GM18526 (cell line): ENCODE results near the gene FOXA2.

ENCODE experiments used
- POLR2A ChIP-seq: IDR thresholded peaks from 3 replicates; pipeline ENCODE4 v1.6.1; 2011; ENCODE audit not compliant: insufficient read length; ENCODE audit errors: extremely low read depth

The FOXA2 gene

DNA sequence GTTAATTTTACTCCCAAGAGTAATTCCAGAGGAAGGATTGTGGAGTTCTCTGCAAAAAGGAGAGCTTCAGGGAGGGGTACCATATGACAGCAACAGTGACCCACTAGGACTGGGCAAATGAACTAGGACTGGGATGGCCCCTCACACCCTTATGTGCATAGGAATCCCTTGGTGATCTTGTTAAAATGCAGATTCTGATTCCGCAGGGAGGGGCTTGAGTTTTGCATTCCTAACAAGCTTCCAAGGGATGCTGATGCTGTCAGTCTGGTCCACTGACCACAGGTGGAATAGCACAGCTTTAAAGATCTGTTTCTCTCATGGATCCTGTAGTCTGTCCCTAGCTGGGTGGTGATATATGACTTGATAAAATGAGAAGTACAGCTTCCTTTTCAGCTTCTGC lies 6.3 kb upstream of the FOXA2 start:
- no peak for TF ChIP-seq POLR2A

DNA sequence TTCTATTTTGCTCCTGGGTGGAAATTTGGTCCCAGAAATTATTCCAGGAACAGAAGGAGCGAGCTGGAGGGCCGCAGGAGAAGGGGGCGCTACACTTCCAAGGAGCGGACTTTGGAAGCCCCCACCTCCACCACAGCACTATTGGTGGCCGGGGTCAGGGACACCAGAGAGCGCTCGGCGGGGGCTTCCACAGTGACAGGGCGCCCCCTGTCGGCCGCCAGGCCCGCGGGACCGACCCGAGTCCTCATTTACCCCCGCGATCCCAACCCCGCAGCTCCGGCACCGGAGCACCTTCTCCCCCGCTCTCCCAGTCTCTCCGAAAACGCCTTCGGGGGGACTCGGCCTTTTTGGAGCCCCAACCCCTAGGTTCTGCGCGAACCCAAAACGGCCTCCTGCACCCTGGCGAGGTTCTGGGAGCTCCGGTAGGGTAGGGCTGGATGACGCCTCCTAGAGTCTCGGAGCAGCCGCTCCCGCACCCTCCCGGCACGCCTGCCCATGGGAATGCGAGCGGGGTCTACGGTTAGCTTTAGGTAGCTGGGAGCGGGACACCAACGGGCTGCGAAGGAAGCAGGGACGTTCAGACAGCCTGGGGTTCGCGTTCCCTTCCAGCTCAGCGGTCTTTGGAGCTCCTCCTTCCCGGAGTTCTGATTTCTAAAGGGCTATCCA lies 2.4 kb upstream of the FOXA2 start:
- TF ChIP-seq POLR2A: no peak

DNA sequence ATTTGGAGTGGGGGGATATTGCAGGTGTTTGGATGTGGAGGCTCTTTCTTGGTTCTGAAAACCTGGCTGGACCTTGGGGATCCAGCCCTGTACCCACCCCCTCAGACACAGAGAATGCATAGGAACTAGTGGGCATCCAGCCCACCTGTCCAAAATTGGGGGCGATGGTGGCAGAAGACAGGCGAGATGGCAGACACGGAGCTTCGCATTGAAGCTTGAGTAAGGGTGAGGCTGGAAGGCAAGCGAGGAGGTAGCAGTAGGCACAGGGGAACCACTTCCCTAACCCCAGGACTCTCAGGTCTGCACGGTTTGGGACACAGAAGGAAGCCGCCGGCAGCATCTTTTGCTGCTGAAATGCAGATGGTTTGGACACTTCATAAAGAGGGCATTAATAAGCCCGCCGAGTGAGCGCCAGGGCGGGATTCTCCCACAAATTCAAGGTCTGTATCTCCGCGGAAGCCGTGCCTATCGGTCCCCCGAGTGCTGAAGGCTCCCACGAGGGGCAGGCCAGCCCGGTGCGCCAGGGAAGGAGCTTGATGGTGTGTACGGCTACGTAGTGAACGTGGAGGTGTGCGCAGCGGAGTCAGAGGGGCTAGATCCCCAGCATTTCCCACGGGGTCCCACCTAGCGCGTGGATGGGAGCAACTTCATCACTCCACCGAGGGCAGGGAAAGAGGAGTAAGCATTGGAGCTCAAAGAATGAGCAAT lies 1.6 kb upstream of the FOXA2 start:
- TF ChIP-seq POLR2A: no peak

DNA sequence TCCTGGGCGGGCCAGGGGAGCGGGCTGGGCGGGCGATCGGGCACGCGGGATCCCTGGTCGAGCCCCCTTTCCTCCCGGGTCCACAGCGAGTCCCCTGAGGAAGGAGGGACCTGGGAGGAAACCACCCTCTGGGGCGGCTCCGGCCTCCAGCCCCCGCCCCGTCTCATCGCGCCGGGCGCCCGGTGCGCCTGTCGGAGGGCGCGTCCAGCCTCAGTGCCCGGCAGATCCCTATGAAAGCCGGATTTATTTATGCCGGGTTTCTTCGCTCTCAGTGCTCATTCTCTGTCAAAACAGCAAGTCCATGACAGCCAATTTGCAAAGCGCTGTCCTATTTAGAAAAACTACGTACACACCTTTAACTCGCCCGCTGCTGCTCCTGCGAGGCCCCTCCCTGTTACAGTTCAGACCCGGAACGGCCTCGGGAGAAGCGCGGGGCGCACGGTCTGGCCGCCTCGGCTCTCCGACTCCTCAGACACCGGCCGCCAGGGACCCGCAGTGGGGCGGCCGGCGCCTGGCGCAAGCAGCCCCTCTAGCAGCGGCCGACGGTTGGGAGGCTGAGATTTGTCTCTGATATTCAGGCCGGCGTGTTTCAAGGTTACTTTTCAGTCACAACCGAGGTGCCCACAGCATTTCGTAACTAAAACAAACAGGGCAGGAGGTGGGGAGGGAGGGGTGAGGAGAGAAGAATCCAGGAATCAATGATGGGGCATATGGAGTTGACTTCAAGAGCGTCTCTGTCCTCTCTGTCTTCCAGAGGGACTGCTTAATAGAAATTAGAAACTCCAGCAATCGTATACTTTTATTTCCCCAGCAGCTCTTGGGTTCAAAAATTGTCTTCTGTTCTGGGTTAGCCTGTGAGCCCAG lies 782 bp upstream of the FOXA2 start:
- no peak for TF ChIP-seq POLR2A

DNA sequence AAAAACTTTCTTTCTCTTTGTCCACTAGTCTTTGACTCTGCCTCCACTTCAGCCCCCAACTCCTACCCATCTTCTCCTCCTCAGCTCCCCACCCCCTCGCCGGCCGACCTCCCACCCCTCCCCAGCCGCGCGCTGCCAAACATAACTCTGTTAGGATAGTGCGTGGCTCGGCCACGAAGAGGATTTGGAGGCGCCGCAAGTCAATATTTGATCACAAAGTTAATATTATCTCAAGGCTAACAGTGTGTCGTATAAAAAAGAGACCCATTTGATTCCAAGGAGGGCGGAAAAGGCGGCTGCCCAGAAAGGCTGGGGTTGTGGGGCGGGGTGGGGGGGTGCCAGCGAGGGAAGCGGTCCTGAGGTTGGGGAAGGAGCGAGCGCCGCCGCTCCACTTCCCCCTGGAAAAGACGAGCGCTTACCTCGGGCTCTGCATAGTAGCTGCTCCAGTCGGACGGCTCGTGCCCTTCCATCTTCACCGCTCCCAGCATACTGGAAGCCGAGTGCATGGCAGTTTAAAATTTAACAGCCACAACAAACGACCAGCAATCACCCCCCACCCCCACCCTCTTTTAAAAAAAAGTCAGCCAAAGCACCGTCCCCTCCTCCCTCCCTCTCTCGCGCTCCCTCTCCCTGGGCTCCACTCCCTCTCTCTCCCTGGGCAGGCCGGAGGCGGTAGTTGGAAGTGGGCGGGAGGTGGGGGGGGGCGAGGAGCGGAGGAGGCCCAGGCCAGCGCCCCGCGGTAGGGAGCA lies 425 bp downstream of the FOXA2 start:
- no peak for TF ChIP-seq POLR2A

DNA sequence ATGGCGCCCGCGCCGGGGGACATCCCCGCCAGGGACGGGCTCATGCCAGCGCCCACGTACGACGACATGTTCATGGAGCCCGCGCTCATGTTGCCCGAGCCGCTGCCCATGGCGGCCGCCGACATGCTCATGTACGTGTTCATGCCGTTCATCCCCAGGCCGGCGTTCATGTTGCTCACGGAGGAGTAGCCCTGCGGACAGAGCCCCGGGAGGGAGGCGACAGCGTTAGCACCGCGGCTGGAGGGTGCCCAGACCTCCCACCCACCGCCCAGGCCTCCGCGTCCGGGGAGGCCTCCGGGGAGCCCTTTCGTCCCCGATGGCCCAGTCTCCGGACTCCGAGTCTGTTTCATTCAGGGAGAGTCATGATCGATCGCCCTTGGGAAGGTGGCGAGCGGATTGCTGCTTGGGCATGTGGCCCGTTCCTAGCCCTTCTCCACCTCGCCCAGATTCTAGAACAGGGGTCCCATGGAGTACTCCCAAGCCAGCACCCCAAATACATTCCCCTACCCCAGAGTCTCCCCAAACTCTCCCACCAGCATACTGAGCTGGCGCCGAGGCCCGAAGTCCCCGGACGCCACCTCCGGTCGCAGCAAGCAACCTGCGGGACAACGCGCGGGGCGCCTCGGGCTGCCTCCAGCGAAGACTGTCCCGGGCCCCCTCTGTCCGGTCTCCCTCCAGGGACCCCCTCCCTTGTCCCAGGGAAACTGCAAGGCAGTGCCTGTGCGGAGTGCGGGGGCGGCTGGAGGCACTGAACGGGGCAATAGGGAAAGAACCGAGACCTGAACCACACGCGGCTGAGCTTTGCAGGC lies 1.2 kb downstream of the FOXA2 start:
- no peak for TF ChIP-seq POLR2A

DNA sequence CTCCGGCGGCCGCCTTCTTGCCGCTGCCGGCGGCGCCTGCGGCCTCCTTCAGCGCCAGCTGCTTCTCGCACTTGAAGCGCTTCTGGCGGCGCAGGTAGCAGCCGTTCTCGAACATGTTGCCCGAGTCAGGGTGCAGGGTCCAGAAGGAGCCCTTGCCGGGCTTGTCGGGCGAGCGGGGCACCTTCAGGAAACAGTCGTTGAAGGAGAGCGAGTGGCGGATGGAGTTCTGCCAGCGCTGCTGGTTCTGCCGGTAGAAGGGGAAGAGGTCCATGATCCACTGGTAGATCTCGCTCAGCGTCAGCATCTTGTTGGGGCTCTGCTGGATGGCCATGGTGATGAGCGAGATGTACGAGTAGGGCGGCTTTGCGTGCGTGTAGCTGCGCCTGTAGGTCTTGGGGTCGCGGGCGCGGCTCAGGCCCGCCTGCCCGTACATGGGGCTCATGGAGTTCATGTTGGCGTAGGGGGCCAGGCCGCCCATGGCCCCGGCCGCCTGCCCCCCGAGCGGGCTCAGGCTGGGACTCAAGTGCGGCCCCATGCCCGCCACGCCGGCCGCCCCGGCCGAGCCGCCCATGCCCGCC lies 1.9 kb downstream of the FOXA2 start:
- no peak for TF ChIP-seq POLR2A

DNA sequence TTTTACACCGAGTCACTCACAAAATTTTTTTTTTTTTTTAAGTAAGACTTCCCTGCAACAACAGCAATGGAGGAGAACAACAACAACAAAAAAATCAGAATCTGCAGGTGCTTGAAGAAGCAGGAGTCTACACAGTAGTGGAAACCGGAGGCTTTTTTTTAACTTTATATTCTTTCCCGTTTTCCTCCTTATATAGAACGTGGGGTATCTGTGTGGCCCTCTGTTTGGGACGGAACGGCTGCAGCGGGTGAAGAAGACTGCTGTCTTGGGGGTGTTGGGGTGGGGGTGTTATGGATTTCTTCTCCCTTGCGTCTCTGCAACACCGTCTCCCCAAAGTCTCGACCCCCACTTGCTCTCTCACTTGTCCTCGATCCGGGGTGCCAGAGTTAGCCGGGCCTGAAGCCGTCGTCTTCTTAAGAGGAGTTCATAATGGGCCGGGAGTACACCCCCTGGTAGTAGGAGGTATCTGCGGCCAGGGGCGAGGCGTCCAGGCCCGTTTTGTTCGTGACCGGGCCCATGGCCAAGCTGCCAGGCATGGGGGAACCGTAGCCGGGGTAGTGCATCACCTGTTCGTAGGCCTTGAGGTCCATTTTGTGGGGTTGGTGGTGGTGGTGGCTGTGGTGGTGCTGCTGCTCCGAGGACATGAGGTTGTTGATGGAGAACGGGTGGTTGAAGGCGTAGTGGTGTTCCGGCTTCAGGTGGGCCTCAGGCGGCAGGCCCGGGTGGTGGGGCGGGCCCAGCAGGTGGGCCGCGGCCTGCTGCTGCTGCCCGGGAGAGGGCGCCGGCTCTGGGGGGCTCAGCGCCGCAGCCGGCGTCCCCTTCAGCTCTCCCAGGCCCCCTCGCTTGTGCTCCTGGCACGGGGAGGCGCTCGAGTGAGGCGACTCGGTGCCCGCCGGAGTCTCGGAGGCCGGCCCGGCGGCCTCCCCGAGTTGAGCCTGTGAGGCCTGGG lies 2.7 kb downstream of the FOXA2 start:
- no peak for TF ChIP-seq POLR2A

DNA sequence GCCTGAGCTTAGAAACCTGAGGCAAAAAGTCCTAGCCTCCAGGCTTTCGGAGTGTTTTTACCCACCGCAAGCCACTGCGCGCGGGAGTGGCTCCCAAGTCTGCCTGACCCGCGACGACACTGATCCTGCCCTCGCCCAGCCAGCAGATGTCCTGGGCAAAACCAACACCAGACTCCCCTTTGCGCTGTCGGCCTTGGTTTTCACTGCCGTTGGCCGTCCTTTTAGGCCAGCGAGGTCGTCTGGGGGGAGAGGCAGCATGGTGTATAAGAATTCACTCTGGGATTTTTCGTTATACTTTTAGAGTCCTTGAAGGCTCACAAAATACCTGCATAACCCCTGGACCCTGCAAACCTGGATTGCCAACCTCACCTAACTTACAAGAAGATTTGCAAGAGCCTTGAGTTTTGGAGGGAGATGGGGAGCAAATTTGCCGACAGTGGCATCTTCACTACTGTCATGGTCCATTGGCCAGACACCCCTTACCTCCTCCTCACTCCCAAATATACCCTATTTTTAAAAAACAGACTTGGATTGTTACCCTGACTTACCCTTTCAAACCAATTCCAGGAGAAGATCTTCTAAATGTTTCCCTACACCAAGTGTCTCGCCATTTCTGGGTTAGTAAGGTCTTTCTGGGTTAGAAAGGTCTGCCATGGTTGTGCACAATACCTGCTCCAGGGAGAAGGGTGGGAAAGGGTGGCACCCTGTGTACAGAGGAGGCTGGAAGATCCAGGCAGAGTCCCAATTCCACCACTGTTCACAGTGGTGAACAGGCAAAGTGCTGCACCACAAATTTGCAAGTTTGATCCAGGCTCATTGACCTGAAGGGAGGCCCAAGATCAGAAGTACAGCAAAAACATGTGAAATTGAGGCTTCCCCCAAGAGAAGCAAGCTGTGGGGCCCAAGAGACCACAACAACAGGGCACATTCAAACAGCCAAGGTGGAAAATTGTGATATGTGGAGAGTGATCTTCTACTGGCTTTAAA lies 4.4 kb downstream of the FOXA2 start:
- no peak for TF ChIP-seq POLR2A

DNA sequence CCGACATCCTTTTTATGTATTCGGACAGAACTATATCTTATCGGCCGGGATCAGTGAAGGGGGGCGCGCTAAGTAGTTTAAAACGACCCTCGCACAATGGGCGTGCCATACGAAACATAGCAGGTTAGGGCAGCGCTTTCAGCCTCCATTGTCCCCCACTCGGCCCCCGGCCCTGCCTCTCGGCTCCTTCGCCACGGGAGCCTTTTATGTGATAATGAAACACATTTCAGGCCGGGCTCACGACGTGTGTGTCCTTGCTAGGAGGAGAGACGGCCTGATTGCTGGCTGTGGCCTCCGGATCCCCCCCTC lies 5.3 kb downstream of the FOXA2 start:
- TF ChIP-seq POLR2A: no peak

DNA sequence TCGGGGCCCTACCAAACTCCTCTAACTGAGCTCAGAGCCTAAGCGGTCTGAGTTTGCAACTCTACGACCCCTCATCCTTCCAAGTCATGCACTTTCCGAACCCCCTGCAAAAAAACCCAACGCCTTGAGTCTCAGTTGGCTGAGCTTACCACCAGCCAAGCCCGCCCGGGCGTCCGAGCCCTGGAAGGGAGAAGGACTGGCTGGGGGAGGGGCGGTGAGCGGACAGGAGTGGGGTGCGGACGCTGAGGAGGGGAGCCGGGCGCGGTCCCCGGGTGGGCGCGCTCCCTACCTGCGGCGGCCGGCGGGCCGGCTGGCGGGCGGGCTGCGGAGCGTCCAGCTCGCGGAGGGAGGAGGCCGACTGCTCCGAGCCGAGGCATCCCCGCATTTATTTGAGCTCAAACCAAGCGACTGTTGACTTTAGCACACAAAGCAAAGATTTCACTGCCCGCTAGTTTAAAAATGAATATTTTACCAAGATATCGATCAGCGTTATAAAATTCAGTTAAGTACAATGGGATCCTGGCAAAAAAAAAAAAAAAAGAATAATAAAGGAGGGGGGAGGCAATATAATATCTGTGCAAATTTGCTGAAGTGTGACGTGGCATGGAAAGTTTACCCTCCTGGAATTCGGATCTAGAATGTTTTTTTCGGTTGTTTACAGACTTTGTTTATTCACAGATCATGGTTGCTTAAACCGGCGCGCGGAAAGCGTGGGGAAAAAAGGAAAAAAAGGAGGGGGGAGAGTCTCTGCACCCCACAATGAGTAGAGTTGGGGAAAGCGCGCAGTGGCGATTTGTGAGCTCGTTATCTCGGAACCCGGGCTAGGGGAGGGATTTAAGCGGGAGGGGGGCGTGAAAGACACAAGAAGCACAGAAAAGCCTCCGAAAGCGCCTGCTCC lies 5.9 kb downstream of the FOXA2 start:
- no peak for TF ChIP-seq POLR2A

DNA sequence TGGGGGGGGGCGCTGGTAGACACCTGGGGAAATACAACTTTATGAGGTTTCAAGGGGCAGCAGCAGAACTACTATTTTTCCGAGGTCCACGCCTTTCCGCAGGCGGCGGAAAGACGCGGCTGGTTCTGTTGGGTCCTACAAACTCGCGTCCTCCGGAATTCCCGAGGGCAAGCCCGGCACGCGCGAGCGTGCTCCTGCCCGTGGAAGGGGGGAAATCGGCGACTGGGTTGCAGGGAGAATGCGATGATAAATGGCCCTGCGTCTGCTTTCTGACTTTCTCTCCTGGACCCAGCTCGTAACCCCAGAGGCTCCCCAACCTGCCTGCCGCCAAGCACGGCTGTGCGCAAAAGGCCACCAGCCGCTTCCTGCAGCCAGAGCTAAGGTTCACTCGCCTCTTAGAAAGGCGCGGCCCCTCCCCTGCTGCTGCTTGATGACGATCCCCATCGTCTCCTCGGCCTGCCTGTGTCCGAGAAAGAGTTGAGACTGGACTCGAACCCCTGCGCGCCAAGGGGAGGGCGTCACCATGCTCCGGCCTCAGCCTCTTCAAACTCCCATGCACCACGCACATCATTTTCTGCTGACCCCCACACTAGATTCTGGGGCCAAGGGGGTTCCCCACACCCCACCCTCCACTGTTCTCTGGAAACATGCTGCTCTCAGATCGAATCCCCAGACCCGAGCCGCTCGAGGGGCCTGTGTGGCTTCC lies 6.7 kb downstream of the FOXA2 start:
- TF ChIP-seq POLR2A: no peak
